ENCODE measurements around the gene FAAP20.

Gene FAAP20

GRCh38 chr1:2224170-2224584 is 29.6 kb upstream of the FAAP20 start:
- H3K4me3 ChIP-seq (ENCODE audit: low read depth, low read length), result no peak overlapping the region
- no peak overlapping the region for H3K9ac ChIP-seq
- H3K9me3 ChIP-seq (ENCODE audit: control insufficient read depth, low read length), result no peaks in the 10 kb centered on the region
- no peaks in the 10 kb centered on the region for H3K4me1 ChIP-seq
- no peaks in the 10 kb centered on the region for H3K79me2 ChIP-seq
- H2AFZ ChIP-seq, result no peak overlapping the region
- H3K36me3 ChIP-seq (ENCODE audit: control insufficient read depth, insufficient read depth, low read length), result no peaks in the 10 kb centered on the region
- H3K27ac ChIP-seq, result no peak overlapping the region
- no peaks in the 10 kb centered on the region for H3K27me3 ChIP-seq (ENCODE audit: control insufficient read depth, insufficient read depth, low read length)
- H3K4me2 ChIP-seq (ENCODE audit: low read length), result no peak overlapping the region
- no peak for TF ChIP-seq CTCF (IDR thresholded peaks at IDR 0.05)

GRCh38 chr1:2221271-2221670 is 26.7 kb upstream of the FAAP20 start:
- no peak overlapping the region for H3K27ac ChIP-seq
- H3K4me2 ChIP-seq (ENCODE audit: low read length), result no peak overlapping the region
- H2AFZ ChIP-seq, result no peak overlapping the region
- H3K9me3 ChIP-seq (ENCODE audit: control insufficient read depth, low read length), result no peaks in the 10 kb centered on the region
- no peak for TF ChIP-seq CTCF (IDR thresholded peaks at IDR 0.05)
- H3K4me1 ChIP-seq, result no peaks in the 10 kb centered on the region
- no peaks in the 10 kb centered on the region for H3K36me3 ChIP-seq (ENCODE audit: control insufficient read depth, insufficient read depth, low read length)
- no peaks in the 10 kb centered on the region for H3K79me2 ChIP-seq
- no peaks in the 10 kb centered on the region for H3K27me3 ChIP-seq (ENCODE audit: control insufficient read depth, insufficient read depth, low read length)
- H3K9ac ChIP-seq, result no peak overlapping the region
- no peak overlapping the region for H3K4me3 ChIP-seq (ENCODE audit: low read depth, low read length)

GRCh38 chr1:2216767-2217058 is 22.1 kb upstream of the FAAP20 start:
- no peak for TF ChIP-seq CTCF (IDR thresholded peaks at IDR 0.05)
- no peak overlapping the region for H3K27ac ChIP-seq
- no peaks in the 10 kb centered on the region for H3K9me3 ChIP-seq (ENCODE audit: control insufficient read depth, low read length)
- H2AFZ ChIP-seq, result no peak overlapping the region
- no peaks in the 10 kb centered on the region for H3K27me3 ChIP-seq (ENCODE audit: control insufficient read depth, insufficient read depth, low read length)
- H3K4me2 ChIP-seq (ENCODE audit: low read length), result no peak overlapping the region
- H3K9ac ChIP-seq, result no peak overlapping the region
- H3K4me1 ChIP-seq, result peaks cover 6% of the 10 kb centered on the region
- H3K36me3 ChIP-seq (ENCODE audit: control insufficient read depth, insufficient read depth, low read length), result no peaks in the 10 kb centered on the region
- H3K4me3 ChIP-seq (ENCODE audit: low read depth, low read length), result no peak overlapping the region
- H3K79me2 ChIP-seq, result no peaks in the 10 kb centered on the region

- TF ChIP-seq CTCF (IDR thresholded peaks at IDR 0.05), result no peak
- Histone ChIP-seq H3K4me2 (ENCODE audit: low read length) (no peak overlapping the region), H3K9ac (no peak overlapping the region), H3K4me3 (ENCODE audit: low read depth, low read length) (no peak overlapping the region), H3K4me1 (peaks cover 6% of the 10 kb centered on the region), H3K27me3 (ENCODE audit: control insufficient read depth, insufficient read depth, low read length) (no peaks in the 10 kb centered on the region), H3K36me3 (ENCODE audit: control insufficient read depth, insufficient read depth, low read length) (no peaks in the 10 kb centered on the region), H2AFZ (no peak overlapping the region), H3K79me2 (no peaks in the 10 kb centered on the region), H3K9me3 (ENCODE audit: control insufficient read depth, low read length) (no peaks in the 10 kb centered on the region), H3K27ac (no peak overlapping the region)
These were observed 21.6 kb upstream of the FAAP20 start for GRCh38 chr1:2215909-2216766.

- H3K4me1 ChIP-seq, result peaks cover 6% of the 10 kb centered on the region
- H3K36me3 ChIP-seq (ENCODE audit: control insufficient read depth, insufficient read depth, low read length), result no peaks in the 10 kb centered on the region
- H3K4me3 ChIP-seq (ENCODE audit: low read depth, low read length), result no peak overlapping the region
- no peak overlapping the region for H3K4me2 ChIP-seq (ENCODE audit: low read length)
- no peaks in the 10 kb centered on the region for H3K79me2 ChIP-seq
- H2AFZ ChIP-seq, result no peak overlapping the region
- H3K9ac ChIP-seq, result no peak overlapping the region
- TF ChIP-seq CTCF (IDR thresholded peaks at IDR 0.05), result no peak
- H3K27me3 ChIP-seq (ENCODE audit: control insufficient read depth, insufficient read depth, low read length), result no peaks in the 10 kb centered on the region
- no peaks in the 10 kb centered on the region for H3K9me3 ChIP-seq (ENCODE audit: control insufficient read depth, low read length)
- H3K27ac ChIP-seq, result no peak overlapping the region
These were observed 20.8 kb upstream of the FAAP20 start for GRCh38 chr1:2215329-2215728.
